ENCODE results near the gene PCBP3. TPM values are rescaled to one million over a fixed set of nuclear protein-coding genes. Genes with fewer than 3 reads are reported as not detected.
A peak's percentile ranks its signal among the peaks of the same experiment; 100 is the strongest.

Gene PCBP3
- total and polyA plus RNA-seq, 10 of the 15 experiments (the other 5 are each of a cell fraction or from before 2014, with no cell fraction given) = 0.09 to 1.3 (median 0.46) TPM; not detected in 3

GRCh38 chr21:45969921-45970673 is 326.6 kb downstream of the PCBP3 start (continued):
- no peak for TF ChIP-seq YY1 (IDR thresholded peaks at IDR 0.05; ENCODE audit: low read depth, low read length)
- no peak for TF ChIP-seq MAX (IDR thresholded peaks at IDR 0.05; ENCODE audit: low read depth, low read length)
- no peak for TF ChIP-seq CHD1 (IDR thresholded peaks at IDR 0.05; ENCODE audit: low read depth, low read length)
- no peak for TF ChIP-seq SRF (IDR thresholded peaks at IDR 0.05; ENCODE audit: low read depth in 2 of 2, low read length in 2 of 2)

- TF ChIP-seq MYC (IDR thresholded peaks at IDR 0.05; ENCODE audit: insufficient read depth, insufficient read length, insufficient replicate concordance, low read length, severe bottlenecking) (no peak), WRNIP1 (IDR thresholded peaks at IDR 0.05; ENCODE audit: borderline replicate concordance, low read depth, low read length) (no peak), YY1 (IDR thresholded peaks at IDR 0.05; ENCODE audit: low read depth, low read length) (peak; percentile 57; the same call in 1 of the 2 replicates), RAD21 (IDR thresholded peaks at IDR 0.05; ENCODE audit: insufficient read depth, low read depth, low read length) (peak; percentile 53), CTCF (IDR thresholded peaks at IDR 0.05 in 2 of 3, conservative IDR thresholded peaks at IDR 0.05 in 1 of 3; ENCODE audit: control insufficient read depth in 2 of 3, extremely low read depth in 1 of 3, insufficient read depth in 1 of 3, low read depth in 3 of 3, low read length in 3 of 3) (peak; percentile 56 to 80 (median 77)), REST (IDR thresholded peaks at IDR 0.05; ENCODE audit: low read depth, low read length) (no peak), CHD4 (IDR thresholded peaks at IDR 0.05) (no peak), CHD1 (IDR thresholded peaks at IDR 0.05; ENCODE audit: low read depth, low read length) (no peak), SMC3 (IDR thresholded peaks at IDR 0.05; ENCODE audit: borderline replicate concordance, low read length) (peak; percentile 42; the same call in 1 of the 2 replicates), CBFB (IDR thresholded peaks at IDR 0.05; ENCODE audit: low read depth) (no peak), ZNF384 (IDR thresholded peaks at IDR 0.05; ENCODE audit: borderline replicate concordance, low read depth, low read length) (no peak)
- Histone ChIP-seq H3K4me2 (ENCODE audit: control insufficient read depth, insufficient read depth) (no peak overlapping the region), H3K9ac (ENCODE audit: control insufficient read depth, insufficient read depth, low read length) (no peak overlapping the region), H2AFZ (ENCODE audit: control insufficient read depth, low read depth, low read length) (no peak overlapping the region), H3K36me3 (ENCODE audit: control insufficient read depth in 2 of 2, insufficient read depth in 2 of 2, low read length in 1 of 2) (no peaks in the 10 kb centered on the region), H3K4me1 (ENCODE audit: control insufficient read depth, insufficient read depth, low read length) (peaks cover 8% of the 10 kb centered on the region), H3K79me2 (ENCODE audit: control insufficient read depth, insufficient read depth, low read length) (no peaks in the 10 kb centered on the region), H3K27ac (ENCODE audit: control insufficient read depth, insufficient read depth) (no peak overlapping the region), H3K4me3 (no peak overlapping the region), H3K27me3 (replicated peaks in 1 of 2; ENCODE audit: control insufficient read depth in 2 of 2, insufficient read depth in 2 of 2, low read length in 1 of 2) (peaks cover 5 to 7% of the 10 kb centered on the region in 2 experiments; a peak in 3 of 4 replicates), H3K9me3 (replicated peaks; ENCODE audit: control insufficient read depth, insufficient read depth, low read length) (no peaks in the 10 kb centered on the region), H4K20me1 (ENCODE audit: control insufficient read depth, insufficient read depth) (no peaks in the 10 kb centered on the region)
- ChIA-PET POLR2A (interaction anchor here (2.3 kb wide), 1 partner anchor 173 kb away, joined by 5 read pairs; no protein-coding TSS in a partner anchor), RAD21 (ENCODE audit: unreplicated experiment) (interaction anchor here (0.7 kb wide), 2 partner anchors 9 to 170 kb away, joined by 3 read pairs; no protein-coding TSS in a partner anchor), CTCF (interaction anchor here (1.0 to 3.4 kb wide), 3 partner anchors 8 to 354 kb away, joined by 3 to 19 read pairs (median 3); no protein-coding TSS in a partner anchor), SMC1A (ENCODE audit: uncharacterized antibody, unreplicated experiment) (no interaction called here)
- ATAC-seq (peak; percentile 78), FAIRE-seq (no peak), DNase-seq (ENCODE audit: low read depth, low spot score) (no peak)
- 22% methylated on average over 25 of the region's 25 CpGs for WGBS (ENCODE audit: insufficient coverage, insufficient replicate concordance, low lambda C conversion rate, missing lambda C conversion rate)
- in situ Hi-C loops (cut with MboI) = no loop called here
- intact Hi-C loops (cut with micrococcal nuclease; ENCODE audit: unreplicated experiment) = loop anchor here (5.0 kb wide), 1 partner anchor 171 kb away; no protein-coding TSS in a partner anchor
- BruUV-seq (replicated peaks) = no TSS peak
Measured at GRCh38 chr21:45970674-45971615, 327.4 kb downstream of the PCBP3 start.

All from GM12878 (cell line).